Measurements from ENCODE around the gene CALN1.

DNA sequence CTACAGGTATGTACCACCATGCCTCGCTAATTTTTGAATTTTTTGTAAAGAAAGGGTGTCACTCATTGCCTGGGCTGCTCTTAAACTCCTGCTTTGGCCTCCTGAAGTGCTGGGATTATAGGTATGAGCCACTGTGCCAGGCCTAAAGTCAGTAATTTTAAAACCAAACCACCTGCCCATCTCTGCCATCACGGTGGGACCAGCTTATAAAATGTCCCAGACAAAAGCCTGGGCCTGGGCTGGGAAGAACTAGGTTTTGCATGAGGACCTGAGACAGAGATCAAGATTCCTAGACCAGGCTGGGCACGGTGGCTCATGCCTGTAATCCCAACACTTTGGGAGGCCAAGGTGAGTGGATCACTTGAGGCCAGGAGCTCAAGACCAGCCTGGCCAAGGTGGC is 395.6 kb downstream of the CALN1 start:
- TF ChIP-seq, protein P1, sequence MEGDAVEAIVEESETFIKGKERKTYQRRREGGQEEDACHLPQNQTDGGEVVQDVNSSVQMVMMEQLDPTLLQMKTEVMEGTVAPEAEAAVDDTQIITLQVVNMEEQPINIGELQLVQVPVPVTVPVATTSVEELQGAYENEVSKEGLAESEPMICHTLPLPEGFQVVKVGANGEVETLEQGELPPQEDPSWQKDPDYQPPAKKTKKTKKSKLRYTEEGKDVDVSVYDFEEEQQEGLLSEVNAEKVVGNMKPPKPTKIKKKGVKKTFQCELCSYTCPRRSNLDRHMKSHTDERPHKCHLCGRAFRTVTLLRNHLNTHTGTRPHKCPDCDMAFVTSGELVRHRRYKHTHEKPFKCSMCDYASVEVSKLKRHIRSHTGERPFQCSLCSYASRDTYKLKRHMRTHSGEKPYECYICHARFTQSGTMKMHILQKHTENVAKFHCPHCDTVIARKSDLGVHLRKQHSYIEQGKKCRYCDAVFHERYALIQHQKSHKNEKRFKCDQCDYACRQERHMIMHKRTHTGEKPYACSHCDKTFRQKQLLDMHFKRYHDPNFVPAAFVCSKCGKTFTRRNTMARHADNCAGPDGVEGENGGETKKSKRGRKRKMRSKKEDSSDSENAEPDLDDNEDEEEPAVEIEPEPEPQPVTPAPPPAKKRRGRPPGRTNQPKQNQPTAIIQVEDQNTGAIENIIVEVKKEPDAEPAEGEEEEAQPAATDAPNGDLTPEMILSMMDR (IDR thresholded peaks at IDR 0.05; ENCODE audit: low read depth, low read length, missing input control), result no peak
- no peak for TF ChIP-seq GABPA (IDR thresholded peaks at IDR 0.05 in 1 of 2, conservative IDR thresholded peaks at IDR 0.05 in 1 of 2)
- TF ChIP-seq, protein P2, sequence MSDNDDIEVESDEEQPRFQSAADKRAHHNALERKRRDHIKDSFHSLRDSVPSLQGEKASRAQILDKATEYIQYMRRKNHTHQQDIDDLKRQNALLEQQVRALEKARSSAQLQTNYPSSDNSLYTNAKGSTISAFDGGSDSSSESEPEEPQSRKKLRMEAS (IDR thresholded peaks at IDR 0.05), result no peak
- TF ChIP-seq, protein P3, sequence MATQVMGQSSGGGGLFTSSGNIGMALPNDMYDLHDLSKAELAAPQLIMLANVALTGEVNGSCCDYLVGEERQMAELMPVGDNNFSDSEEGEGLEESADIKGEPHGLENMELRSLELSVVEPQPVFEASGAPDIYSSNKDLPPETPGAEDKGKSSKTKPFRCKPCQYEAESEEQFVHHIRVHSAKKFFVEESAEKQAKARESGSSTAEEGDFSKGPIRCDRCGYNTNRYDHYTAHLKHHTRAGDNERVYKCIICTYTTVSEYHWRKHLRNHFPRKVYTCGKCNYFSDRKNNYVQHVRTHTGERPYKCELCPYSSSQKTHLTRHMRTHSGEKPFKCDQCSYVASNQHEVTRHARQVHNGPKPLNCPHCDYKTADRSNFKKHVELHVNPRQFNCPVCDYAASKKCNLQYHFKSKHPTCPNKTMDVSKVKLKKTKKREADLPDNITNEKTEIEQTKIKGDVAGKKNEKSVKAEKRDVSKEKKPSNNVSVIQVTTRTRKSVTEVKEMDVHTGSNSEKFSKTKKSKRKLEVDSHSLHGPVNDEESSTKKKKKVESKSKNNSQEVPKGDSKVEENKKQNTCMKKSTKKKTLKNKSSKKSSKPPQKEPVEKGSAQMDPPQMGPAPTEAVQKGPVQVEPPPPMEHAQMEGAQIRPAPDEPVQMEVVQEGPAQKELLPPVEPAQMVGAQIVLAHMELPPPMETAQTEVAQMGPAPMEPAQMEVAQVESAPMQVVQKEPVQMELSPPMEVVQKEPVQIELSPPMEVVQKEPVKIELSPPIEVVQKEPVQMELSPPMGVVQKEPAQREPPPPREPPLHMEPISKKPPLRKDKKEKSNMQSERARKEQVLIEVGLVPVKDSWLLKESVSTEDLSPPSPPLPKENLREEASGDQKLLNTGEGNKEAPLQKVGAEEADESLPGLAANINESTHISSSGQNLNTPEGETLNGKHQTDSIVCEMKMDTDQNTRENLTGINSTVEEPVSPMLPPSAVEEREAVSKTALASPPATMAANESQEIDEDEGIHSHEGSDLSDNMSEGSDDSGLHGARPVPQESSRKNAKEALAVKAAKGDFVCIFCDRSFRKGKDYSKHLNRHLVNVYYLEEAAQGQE (IDR thresholded peaks at IDR 0.05), result no peak

Measured in liver (tissue), 3 donors.